Nephron (organoid): Measurements from ENCODE around the gene LRRC36.

Experiments used
- H3K27ac Mint-ChIP-seq, 3 experiments: 2 replicates each; pipeline ENCODE4 v1.8.0; 2020; ENCODE audit warnings: mixed read lengths in 3 of 3, mild to moderate bottlenecking in 2 of 3, moderate library complexity in 1 of 3
- H3K27me3 Mint-ChIP-seq: 2 replicates; pipeline ENCODE4 v1.8.0; 2021; ENCODE audit warnings: low read depth, mild to moderate bottlenecking, moderate library complexity, mixed read lengths
- H3K36me3 Mint-ChIP-seq: 2 replicates; pipeline ENCODE4 v1.8.0; 2020; ENCODE audit warnings: low read depth, mixed read lengths
- H3K4me1 Mint-ChIP-seq: 2 replicates; pipeline ENCODE4 v1.8.0; 2020; ENCODE audit warnings: mixed read lengths
- H3K4me3 Mint-ChIP-seq, 3 experiments: 2 replicates each; pipeline ENCODE4 v1.8.0; 2020; ENCODE audit warnings: mild to moderate bottlenecking in 3 of 3, mixed read lengths in 3 of 3, moderate library complexity in 2 of 3
- H3K9me3 Mint-ChIP-seq: 2 replicates; pipeline ENCODE4 v1.8.0; 2020; ENCODE audit warnings: mixed read lengths
- TF ChIP-seq, protein P1 (sequence below), 3 experiments: fragments of 200-600 bp; sonication (generic); IDR thresholded peaks; one replicate each; pipeline ENCODE4 v1.5.0; 2021; ENCODE audit warnings: antibody characterized with exemption in 3 of 3; ENCODE audit not compliant: unreplicated experiment in 3 of 3

LRRC36 gene

DNA sequence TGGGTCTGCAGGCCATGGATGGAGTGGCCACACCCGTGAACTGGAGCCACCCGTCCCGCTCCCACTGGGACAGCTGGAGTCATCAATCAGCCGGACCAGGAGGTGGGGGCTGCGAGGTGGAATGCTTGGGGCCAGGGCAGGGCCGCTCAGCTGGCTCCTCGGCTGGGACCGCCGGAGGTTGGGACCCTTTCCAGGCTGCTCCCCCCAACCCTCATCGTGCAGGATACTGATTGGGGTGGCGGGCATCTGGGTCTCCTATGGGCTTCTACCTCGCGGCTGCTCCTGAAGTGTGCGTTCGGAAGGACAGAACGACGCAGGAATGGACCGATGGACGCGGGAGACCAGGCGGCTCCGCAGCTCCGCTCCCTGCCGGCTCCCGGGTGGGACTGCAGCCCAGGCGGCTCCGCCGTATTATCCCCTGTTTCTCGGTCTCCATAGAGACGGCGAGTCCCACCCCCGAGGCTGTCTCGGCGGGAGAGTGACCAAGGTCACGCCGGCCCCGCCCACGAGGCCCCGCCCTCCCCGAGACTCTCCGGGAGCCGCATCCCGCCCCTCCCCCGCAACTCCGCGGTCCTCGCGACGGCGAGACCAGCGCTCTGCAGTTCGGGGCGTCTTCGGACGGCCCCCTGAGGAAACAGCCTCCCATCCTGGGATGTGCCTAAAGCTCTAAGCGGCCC is 66.6 kb downstream of the LRRC36 start, which contains the start of gene TPPP3:
TPPP3 (minus strand) TSS at position 388 of the 677 bp plus-strand sequence. CDS start 2,387 bp downstream, outside the sequence.
- peak within 1 kb of the TSS; percentile 73 to 88 (median 77) for H3K27ac Mint-ChIP-seq
- H3K27me3 Mint-ChIP-seq, result peaks cover 19% of the 10 kb centered on the region
- no peaks in the 10 kb centered on the region for H3K36me3 Mint-ChIP-seq
- peaks cover 38% of the 10 kb centered on the region for H3K4me1 Mint-ChIP-seq
- H3K4me3 Mint-ChIP-seq, result peak within 1 kb of the TSS; percentile 78 to 83 (median 79)
- TF ChIP-seq, protein P1, sequence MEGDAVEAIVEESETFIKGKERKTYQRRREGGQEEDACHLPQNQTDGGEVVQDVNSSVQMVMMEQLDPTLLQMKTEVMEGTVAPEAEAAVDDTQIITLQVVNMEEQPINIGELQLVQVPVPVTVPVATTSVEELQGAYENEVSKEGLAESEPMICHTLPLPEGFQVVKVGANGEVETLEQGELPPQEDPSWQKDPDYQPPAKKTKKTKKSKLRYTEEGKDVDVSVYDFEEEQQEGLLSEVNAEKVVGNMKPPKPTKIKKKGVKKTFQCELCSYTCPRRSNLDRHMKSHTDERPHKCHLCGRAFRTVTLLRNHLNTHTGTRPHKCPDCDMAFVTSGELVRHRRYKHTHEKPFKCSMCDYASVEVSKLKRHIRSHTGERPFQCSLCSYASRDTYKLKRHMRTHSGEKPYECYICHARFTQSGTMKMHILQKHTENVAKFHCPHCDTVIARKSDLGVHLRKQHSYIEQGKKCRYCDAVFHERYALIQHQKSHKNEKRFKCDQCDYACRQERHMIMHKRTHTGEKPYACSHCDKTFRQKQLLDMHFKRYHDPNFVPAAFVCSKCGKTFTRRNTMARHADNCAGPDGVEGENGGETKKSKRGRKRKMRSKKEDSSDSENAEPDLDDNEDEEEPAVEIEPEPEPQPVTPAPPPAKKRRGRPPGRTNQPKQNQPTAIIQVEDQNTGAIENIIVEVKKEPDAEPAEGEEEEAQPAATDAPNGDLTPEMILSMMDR (IDR thresholded peaks at IDR 0.05; ENCODE audit: unreplicated experiment in 3 of 3), result peak; percentile 70 to 94 (median 86)
- H3K9me3 Mint-ChIP-seq, result no peaks in the 10 kb centered on the region

DNA sequence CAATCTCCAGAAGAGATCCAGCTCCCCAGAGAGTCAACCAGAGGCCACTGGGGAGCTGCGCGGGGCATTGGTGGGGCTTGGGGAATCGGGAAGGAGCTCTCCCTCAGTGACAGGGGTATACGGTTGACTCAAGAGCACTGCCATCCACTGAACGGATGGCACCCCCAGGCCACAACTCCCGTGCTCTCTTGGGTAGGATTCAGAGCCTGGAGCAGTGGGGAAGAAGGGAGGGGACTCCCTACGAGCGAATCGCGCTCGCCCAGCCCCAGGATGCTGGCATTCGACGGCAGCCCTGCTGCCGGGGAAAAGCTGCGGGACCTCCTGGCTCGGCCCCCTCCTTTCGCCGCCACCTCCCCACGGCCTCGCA is 67.2 kb downstream of the LRRC36 start:
- Mint-ChIP-seq H3K4me1 (peaks cover 39% of the 10 kb centered on the region), H3K4me3 (peak overlapping the region; percentile 75 to 79 (median 78)), H3K27ac (peak overlapping the region; percentile 69 to 88 (median 73)), H3K36me3 (no peaks in the 10 kb centered on the region), H3K27me3 (peaks cover 20% of the 10 kb centered on the region), H3K9me3 (no peaks in the 10 kb centered on the region)
- TF ChIP-seq, protein P1 (IDR thresholded peaks at IDR 0.05; ENCODE audit: unreplicated experiment in 3 of 3), result no peak

DNA sequence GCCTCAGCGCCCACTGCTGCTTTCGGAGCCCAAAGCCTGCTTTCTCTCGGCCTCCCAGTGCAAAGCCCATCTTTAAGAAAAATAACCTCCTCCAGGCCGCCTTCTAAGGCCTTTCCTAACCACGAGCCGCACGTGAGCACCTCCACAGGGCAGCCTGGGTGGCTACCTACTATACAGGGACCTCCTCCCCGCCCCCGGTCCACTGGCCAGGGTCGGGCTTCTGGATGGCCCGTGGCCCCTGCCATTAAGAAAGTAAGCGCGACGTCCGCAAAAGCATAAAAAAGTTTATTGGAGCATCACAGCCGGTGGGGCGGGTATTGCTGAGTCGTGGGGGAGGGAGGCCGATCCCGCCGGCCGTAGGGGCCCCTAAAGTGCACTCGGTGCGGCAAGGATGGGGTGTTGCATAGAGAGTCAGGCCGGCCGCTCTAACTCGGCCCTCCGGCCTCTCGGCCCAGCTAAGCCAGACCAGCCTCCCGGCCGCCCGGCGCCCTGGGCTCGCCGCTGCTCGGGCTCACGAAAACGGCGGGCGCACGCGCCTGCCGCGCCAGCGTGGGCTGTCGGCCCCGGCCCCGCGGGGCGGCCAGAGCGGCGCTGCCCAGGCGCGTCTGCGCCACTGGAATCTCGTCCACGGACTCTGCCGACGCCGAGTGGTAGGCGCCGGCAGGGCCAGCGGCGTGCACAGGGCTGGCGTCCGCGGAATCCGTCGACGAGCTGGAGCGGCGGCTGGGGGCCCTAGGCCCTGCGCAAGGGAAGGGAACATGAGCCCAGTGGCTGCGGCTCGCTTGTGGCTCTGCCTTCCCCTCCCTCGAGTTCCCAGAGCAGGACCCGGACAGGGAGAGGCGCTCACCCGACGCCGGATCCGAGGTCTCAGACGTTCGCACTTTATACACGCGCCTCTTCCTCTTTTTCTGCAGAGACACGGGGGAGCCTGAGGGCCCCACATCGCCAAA is 67.8 kb downstream of the LRRC36 start:
- TF ChIP-seq, protein P1 (IDR thresholded peaks at IDR 0.05; ENCODE audit: unreplicated experiment in 3 of 3), result no peak
- peaks cover 35% of the 10 kb centered on the region for H3K4me1 Mint-ChIP-seq
- H3K27ac Mint-ChIP-seq, result peak overlapping the region; percentile 69 to 88 (median 73)
- peaks cover 20% of the 10 kb centered on the region for H3K27me3 Mint-ChIP-seq
- no peaks in the 10 kb centered on the region for H3K36me3 Mint-ChIP-seq
- H3K4me3 Mint-ChIP-seq, result peak overlapping the region; percentile 75 to 79 (median 78)
- no peaks in the 10 kb centered on the region for H3K9me3 Mint-ChIP-seq

DNA sequence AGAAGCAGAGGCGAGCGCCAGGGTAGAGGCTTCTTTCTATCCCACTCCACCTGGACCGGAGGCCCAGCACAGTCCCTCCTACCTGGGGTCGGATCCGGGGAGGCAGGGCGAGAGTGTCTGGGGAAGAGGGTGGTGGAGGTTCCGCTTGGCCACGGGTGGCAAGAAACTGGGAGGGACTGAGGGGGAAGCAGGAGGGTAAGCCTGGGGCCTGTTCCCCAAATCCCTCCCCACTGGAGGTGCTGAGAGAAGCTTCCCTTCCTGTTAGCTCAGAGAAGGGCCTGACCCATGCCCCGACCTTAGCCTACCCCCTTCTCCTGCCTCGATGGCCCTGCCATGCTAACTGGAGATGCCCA is 68.5 kb downstream of the LRRC36 start:
- Mint-ChIP-seq H3K4me3 (peak overlapping the region in 2 of 3 experiments; percentile 41 to 49), H3K4me1 (peaks cover 36% of the 10 kb centered on the region), H3K27me3 (peaks cover 20% of the 10 kb centered on the region), H3K27ac (peak overlapping the region in 2 of 3 experiments; percentile 38 to 39), H3K36me3 (no peaks in the 10 kb centered on the region), H3K9me3 (no peaks in the 10 kb centered on the region)
- TF ChIP-seq, protein P1 (IDR thresholded peaks at IDR 0.05; ENCODE audit: unreplicated experiment in 3 of 3), result no peak

DNA sequence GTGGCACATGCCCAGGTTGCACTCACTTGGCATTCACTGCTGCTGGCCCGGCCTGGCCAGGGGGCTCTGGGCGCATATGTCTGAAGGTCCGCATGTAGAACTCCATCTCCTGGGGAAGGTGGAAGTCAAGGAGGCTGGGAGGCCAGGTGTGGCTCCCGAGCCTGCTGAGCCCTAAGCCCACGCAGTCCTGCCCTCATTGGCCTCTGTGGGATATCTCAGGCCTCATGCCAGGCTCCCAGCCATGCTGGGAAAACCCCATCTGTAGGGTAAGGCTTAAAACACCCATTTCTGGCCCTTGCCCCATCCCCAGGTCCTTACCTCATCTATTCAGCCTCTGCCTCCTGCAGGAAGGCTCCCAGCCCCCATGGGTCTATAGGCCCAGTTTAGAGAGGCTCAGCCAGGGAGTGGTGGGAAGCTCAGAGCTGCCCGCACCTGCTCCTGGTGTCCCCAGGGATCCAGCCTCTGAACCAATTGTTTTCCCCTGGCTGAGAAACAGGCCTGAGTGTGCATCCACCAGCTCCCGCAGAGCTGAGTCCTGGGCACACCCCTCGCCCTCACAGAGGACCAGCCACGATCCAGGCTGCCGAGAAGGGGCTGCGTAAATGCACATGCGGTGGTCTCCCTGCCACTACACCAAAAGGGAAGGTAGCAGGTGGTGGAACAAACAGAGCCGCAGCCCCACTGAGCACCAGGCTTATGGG is 69.0 kb downstream of the LRRC36 start:
- Mint-ChIP-seq H3K4me1 (peaks cover 41% of the 10 kb centered on the region), H3K27ac (peak overlapping the region in 2 of 3 experiments; percentile 38 to 39), H3K36me3 (no peaks in the 10 kb centered on the region), H3K4me3 (peak overlapping the region; percentile 4 to 49 (median 41)), H3K27me3 (peaks cover 16% of the 10 kb centered on the region), H3K9me3 (no peaks in the 10 kb centered on the region)
- TF ChIP-seq, protein P1 (IDR thresholded peaks at IDR 0.05; ENCODE audit: unreplicated experiment in 3 of 3), result no peak
